Osteoblast (primary cell): ENCODE data around the gene CDH11. TPM values are rescaled to one million over a fixed set of nuclear protein-coding genes. Genes with fewer than 3 reads are reported as not detected.

Experiments
- DNase-seq: peaks from one replicate; pipeline ENCODE4 v3.0.0; 2011; ENCODE audit warnings: low spot score, mixed read lengths; ENCODE audit not compliant: insufficient read length; ENCODE audit errors: missing footprints
- H2AFZ ChIP-seq: 2 replicates; pipeline ENCODE4 v1.6.0; 2011; ENCODE audit warnings: mild to moderate bottlenecking, low read length
- H3K27ac ChIP-seq: 2 replicates; pipeline ENCODE4 v1.5.1; 2011; ENCODE audit warnings: mild to moderate bottlenecking, low read depth, low read length, moderate library complexity
- H3K27me3 ChIP-seq: 2 replicates; pipeline ENCODE4 v1.6.0; 2012; ENCODE audit warnings: mild to moderate bottlenecking, control low read depth, inconsistent platforms, low read length, moderate library complexity; ENCODE audit not compliant: insufficient read depth
- H3K36me3 ChIP-seq: 2 replicates; pipeline ENCODE4 v1.5.1; 2011; ENCODE audit warnings: mild to moderate bottlenecking, low read length, control low read depth, moderate library complexity; ENCODE audit not compliant: insufficient read depth
- H3K4me1 ChIP-seq: 2 replicates; pipeline ENCODE4 v1.5.1; 2011; ENCODE audit warnings: mild to moderate bottlenecking, low read length, control low read depth, moderate library complexity; ENCODE audit not compliant: insufficient read depth
- H3K4me2 ChIP-seq: 2 replicates; pipeline ENCODE4 v1.6.0; 2011; ENCODE audit warnings: mild to moderate bottlenecking, low read length; ENCODE audit not compliant: insufficient read depth
- H3K4me3 ChIP-seq: fragments of 200-600 bp; sonication (generic); 3 replicates; pipeline ENCODE4 v1.5.1; 2012; ENCODE audit warnings: mild to moderate bottlenecking, low read length, inconsistent platforms; ENCODE audit not compliant: insufficient read depth
- H3K79me2 ChIP-seq: 2 replicates; pipeline ENCODE4 v1.6.0; 2012; ENCODE audit warnings: mild to moderate bottlenecking, low read length, control low read depth, inconsistent platforms; ENCODE audit not compliant: insufficient read depth
- H3K9me3 ChIP-seq: 2 replicates; pipeline ENCODE4 v1.5.1; 2011; ENCODE audit warnings: low read depth, low read length, control low read depth
- H4K20me1 ChIP-seq: 2 replicates; pipeline ENCODE4 v1.6.0; 2012; ENCODE audit warnings: mild to moderate bottlenecking, low read length, control low read depth; ENCODE audit not compliant: insufficient read depth
- total RNA-seq: library from RNA; depleted of rRNA; stranded (reverse); fragments of >200 nt; gene quantifications from 2 replicates; pipeline ENCODE4 v1.2.3, GENCODE V29; 2012
- TF ChIP-seq, protein P1 (sequence below): IDR thresholded peaks from 2 replicates; pipeline ENCODE4 v1.5.1; 2011; ENCODE audit warnings: mild to moderate bottlenecking, low read depth, low read length, moderate library complexity; ENCODE audit errors: extremely low read depth

The CDH11 gene
- total RNA-seq, 1 donor = 1,116 TPM

DNA sequence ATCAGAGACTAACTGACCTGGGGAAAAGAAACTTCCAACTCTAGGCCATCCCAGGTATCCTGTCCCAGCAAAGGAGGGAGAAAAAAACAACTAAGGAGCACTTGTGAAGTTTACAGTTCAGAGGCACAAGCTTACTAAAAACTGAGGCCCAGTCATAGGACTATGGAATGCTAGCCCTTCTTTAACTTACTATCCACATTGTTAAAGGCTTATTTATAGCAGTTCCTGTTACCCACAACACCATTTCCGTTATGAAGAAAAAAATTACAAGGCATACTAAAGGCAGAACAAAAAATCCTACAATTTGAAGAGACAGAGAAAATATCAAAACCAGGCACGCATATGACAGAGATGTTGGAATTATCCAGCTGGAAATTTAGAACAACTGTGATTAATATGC is 159.1 kb downstream of the CDH11 start:
- Histone ChIP-seq H2AFZ (no peak overlapping the region), H3K27ac (peak overlapping the region; percentile 1), H3K36me3 (peaks cover 60% of the 10 kb centered on the region), H4K20me1 (no peaks in the 10 kb centered on the region), H3K27me3 (no peaks in the 10 kb centered on the region), H3K79me2 (no peaks in the 10 kb centered on the region), H3K4me3 (no peak overlapping the region), H3K4me2 (no peak overlapping the region), H3K9me3 (no peaks in the 10 kb centered on the region), H3K4me1 (peaks cover 3% of the 10 kb centered on the region)
- TF ChIP-seq, protein P1, sequence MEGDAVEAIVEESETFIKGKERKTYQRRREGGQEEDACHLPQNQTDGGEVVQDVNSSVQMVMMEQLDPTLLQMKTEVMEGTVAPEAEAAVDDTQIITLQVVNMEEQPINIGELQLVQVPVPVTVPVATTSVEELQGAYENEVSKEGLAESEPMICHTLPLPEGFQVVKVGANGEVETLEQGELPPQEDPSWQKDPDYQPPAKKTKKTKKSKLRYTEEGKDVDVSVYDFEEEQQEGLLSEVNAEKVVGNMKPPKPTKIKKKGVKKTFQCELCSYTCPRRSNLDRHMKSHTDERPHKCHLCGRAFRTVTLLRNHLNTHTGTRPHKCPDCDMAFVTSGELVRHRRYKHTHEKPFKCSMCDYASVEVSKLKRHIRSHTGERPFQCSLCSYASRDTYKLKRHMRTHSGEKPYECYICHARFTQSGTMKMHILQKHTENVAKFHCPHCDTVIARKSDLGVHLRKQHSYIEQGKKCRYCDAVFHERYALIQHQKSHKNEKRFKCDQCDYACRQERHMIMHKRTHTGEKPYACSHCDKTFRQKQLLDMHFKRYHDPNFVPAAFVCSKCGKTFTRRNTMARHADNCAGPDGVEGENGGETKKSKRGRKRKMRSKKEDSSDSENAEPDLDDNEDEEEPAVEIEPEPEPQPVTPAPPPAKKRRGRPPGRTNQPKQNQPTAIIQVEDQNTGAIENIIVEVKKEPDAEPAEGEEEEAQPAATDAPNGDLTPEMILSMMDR = no peak
- DNase-seq = no peak

GRCh38 chr16:64957246-64957645 is 164.6 kb downstream of the CDH11 start:
- Histone ChIP-seq H3K27me3 (no peaks in the 10 kb centered on the region), H3K4me1 (peaks cover 21% of the 10 kb centered on the region), H3K27ac (no peak overlapping the region), H3K4me3 (no peak overlapping the region), H2AFZ (no peak overlapping the region), H4K20me1 (no peaks in the 10 kb centered on the region), H3K79me2 (peaks cover 2% of the 10 kb centered on the region), H3K9me3 (no peaks in the 10 kb centered on the region), H3K4me2 (no peak overlapping the region), H3K36me3 (peaks cover 65% of the 10 kb centered on the region)
- DNase-seq = no peak
- TF ChIP-seq, protein P1 = no peak

DNA sequence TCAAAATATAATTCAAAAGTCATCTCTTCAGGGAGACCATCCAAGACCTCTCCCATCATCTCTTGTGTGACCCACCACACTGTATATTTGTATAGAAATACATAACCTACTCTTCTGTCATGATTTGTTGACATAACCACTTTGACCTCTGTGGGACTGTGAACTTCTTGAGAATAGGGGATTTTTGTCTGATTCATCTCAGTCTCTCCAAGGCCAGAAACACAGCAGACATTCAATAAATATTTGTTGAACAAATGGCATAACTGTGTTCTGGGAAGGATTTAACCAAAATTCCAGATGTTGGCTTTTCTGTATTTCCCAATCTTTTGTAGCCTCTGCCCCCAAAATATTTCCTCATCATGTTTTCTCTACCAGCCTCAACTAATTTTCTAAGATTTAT is 169.7 kb downstream of the CDH11 start:
- DNase-seq = peak; percentile 89
- Histone ChIP-seq H3K4me1 (peaks cover 29% of the 10 kb centered on the region), H3K27ac (peak overlapping the region; percentile 92), H4K20me1 (peaks cover 3% of the 10 kb centered on the region), H3K4me3 (no peak overlapping the region), H3K36me3 (peaks cover 72% of the 10 kb centered on the region), H3K9me3 (no peaks in the 10 kb centered on the region), H3K79me2 (peaks cover 4% of the 10 kb centered on the region), H3K27me3 (no peaks in the 10 kb centered on the region), H2AFZ (no peak overlapping the region), H3K4me2 (peak overlapping the region; percentile 6)
- TF ChIP-seq, protein P1 = no peak

DNA sequence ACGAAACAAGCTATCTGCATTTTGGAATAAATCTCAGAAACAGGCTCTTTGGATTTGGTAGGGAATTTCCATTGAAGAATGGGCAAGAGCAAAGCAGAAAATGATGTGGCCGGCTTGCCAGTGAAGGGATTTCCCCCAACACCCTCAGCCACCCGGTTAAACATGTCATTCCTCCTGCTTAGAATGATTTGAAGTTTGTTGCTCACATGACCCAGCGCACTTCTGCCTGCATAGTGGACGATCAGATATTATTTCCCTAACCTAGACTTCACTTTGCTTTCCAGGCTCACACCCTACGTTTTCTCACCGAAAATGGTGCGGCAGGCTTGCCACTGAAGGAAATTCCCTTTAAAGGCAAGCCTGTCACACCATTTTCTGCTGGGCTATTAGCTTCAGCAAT is 170.7 kb downstream of the CDH11 start:
- TF ChIP-seq, protein P1 = no peak
- H3K27ac ChIP-seq = peak overlapping the region; percentile 92
- H3K4me2 ChIP-seq = no peak overlapping the region
- H3K36me3 ChIP-seq = peaks cover 70% of the 10 kb centered on the region
- H2AFZ ChIP-seq = no peak overlapping the region
- peaks cover 3% of the 10 kb centered on the region for H4K20me1 ChIP-seq
- no peaks in the 10 kb centered on the region for H3K9me3 ChIP-seq
- H3K4me3 ChIP-seq = no peak overlapping the region
- DNase-seq = no peak
- peaks cover 29% of the 10 kb centered on the region for H3K4me1 ChIP-seq
- peaks cover 4% of the 10 kb centered on the region for H3K79me2 ChIP-seq
- H3K27me3 ChIP-seq = no peaks in the 10 kb centered on the region
